GDM1 (cell line): ENCODE measurements around the gene MGAT3.
A peak's percentile ranks its signal among the peaks of the same experiment; 100 is the strongest.

Experiments
- DNase-seq: peaks from one replicate; lab custom pipeline; 2025; lab: John Stamatoyannopoulos, UW

Gene MGAT3

DNA sequence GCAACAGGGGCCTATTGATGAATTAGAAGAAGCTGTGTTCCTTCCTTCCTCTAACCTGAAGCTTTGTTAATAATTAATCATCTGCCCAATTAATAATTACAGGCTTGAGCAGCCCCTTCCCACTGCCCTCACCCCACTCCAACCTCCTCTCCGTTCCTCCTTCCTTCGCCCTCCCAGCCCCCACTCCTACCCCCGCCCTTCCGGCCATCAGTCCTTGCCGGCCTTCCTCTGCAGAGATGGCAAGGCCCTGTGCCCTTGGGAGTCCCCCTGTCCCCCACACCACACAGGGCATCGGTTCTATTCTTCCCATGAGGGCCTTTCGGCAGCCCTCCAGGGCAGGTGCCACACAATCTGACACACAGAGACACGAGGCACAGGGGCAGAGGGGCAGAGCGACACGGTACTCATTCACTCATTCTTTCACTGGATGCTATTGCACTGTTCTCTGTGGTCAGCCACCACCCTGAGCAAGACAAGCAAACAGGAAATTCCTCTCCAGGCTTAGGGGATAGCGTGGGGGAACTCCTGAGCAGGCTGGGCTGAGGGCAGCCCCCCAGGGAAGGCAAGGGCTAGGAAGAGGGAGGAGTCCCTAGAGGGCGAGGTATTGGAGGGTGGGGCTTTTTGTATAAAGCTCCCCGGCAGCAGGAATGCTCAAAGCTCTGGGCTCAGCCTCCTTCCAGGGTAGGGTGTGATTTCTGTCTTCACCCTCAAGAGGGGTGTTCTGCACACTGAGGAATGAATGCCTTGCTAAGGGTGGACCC lies 14.7 kb downstream of the MGAT3 start:
- no peak for DNase-seq

DNA sequence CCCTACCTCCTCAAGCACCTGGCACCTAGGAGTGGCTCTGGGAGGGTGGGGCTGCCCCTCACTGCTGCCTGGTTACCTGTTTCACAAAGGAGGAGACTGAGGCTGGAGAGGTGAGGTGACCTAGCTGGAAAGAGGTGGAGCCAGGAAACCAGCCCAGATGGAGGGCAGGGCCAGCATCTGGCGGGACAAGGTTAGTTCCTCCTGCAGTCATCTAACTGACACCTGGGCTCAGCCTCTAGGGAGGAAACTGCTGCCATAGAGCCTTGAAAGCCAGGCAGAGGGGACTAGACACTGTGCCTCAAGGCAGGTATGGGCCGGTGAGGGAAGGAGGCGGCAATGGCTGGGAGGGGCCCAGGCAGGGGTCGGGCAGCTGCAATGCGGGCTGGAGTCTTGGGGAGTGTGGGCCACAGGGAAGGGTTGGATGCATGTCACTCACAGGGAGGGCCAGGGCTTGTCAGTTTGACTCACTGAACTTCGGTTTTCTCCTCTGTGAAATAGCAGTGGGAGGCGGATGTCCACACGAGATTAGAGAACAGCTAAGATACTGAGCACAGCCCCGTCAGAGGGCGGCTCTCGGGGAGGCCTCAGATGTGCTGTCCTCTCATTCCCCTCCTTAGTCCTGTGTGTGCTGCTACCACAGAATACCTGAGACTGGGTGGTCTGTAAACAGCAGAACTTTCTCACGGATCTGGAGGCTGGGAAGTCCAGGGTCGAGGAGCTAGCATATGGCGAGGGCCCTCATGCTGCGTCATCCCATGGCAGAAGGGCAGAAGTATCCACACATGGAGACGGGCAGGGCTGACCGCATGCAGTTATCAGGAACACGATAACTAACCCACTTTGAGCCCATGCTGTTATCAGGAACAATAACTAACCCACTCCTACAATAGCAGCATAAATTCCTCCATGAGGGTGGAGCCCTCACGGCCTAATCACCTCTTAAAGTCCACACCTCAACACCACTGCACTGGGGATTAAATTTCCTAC lies 16.1 kb downstream of the MGAT3 start:
- DNase-seq: no peak

DNA sequence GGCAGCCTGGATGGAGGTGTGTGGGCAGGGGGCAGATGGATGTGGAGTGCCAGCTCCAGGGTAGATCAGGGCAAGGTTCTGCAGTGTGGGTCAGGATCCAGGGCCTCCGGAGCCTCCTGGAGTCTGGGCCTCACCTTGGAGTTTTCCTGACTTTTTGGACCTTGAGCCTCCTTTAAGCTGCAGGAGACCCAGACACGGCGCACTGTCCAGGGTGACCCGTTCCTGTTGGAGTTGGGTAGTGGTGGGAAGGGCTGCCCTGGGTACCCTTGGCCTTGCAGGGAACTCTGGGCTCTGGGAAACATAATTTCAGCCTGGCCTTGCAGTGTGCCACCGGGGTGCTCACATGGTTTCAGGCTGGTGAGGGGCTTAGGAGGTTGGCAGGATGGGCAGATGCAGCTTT lies 17.0 kb downstream of the MGAT3 start:
- DNase-seq: no peak

DNA sequence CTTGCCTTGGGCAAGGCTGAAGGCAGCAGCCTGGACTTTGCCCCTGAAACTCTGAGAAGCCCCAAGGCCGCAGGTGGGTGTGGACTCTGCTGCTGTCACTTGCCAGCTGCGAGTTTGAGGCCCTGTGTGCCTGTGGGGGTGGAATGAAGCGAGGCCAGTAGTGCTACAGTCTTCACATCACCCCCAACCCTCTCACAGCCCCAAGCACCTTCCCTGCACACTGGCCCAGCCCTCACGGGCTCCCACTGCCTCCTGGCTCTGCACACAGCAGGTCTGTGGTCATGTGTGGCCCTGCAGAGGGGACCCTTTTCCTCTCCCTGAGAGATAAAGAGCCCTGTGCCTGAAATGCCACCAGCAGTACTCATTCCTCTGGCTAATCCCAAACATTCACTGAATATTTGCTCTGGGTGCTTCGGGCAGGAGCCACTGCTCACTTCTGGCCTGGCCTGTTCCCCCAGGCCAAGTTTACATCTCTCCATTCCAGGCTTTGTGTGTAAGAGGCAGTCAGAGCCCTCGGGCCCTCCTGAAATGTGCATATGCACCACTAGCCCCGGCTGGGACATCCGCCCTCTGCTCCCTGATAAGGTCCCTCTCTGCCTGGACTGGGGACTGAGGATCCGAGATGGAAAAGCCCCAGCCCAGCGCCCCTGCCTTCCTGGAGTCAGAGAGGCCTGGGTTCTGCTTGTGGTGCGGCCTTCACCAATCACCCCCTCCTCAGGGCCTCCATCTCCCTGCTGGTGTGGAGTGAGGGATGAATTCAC lies 17.7 kb downstream of the MGAT3 start:
- no peak for DNase-seq

DNA sequence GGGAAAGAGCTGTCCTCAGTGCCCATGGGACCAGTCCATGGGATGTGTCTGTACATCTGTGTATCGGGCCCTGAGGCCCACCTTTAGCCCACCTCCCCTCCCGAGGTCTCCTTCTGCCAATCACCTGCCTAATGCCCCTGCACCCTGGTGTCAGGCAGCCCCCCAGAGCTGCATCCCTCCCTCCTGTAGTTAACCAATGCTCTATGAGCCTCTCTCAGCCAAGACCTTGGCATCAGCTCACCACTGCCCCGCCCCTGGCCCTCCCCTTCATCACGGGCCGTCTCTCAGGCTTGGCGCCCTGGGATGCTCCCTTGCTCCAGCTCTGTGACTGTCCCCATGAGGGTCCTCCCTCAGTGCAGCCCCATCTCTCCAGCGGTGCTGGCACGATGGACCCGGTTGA lies 18.5 kb downstream of the MGAT3 start:
- DNase-seq: no peak

DNA sequence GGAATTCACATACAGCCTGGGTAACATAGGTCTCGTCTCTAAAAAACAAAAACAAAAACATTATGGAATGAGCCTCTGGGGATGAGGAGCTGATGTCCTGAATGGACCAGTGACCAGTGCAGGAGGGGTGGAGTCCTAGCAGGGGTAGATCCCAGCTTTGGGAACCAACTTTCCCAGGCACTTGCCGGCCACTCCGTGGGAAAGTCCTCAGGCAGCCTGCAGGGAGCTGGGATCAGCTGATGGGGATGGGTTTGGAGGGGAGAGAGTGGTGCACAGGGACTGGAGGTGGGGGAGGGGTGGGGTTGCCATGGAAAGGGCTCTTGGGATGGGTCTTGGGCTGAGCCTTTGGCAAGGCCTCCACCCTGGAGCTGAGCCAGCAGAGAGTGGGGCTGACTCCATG lies 19.1 kb downstream of the MGAT3 start:
- DNase-seq: no peak

DNA sequence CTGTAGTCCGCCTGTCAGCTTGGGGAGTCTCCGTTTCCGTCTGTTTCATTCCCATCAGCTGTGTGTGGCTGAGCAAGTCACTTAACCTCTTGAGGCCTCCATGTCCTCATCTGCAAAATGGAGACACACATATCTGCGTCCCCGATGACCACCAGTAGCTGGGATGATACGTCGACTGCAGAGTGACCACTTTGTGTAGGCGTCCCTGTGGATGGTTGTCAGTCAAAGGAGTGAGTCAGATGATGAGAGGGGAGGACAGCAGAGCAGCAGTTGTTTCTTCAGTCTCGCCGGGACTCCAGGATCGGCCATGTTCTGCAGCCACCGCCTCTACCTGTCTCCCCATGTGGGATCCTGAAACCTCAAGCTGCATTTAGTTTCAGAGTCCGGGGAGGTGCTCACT lies 19.9 kb downstream of the MGAT3 start:
- DNase-seq: no peak

DNA sequence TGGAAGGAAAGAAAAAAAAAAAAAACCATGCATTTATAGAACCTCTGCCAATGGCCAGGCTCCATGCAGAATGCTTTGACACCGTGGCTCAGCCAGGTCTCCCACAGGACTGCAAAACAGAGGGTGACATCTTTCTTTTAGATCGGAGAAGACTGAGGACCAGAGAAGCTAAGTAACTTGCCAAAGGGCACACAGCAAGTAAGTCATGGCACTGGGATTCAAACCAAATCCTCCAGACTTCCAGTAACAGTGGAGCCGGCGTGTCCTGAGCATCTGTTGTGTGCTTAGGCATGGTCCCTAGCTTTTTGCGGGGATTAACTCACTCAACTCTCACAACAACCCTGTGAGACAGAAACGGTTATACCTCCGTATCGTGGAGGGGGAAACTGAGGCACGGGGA lies 20.7 kb downstream of the MGAT3 start:
- no peak for DNase-seq

DNA sequence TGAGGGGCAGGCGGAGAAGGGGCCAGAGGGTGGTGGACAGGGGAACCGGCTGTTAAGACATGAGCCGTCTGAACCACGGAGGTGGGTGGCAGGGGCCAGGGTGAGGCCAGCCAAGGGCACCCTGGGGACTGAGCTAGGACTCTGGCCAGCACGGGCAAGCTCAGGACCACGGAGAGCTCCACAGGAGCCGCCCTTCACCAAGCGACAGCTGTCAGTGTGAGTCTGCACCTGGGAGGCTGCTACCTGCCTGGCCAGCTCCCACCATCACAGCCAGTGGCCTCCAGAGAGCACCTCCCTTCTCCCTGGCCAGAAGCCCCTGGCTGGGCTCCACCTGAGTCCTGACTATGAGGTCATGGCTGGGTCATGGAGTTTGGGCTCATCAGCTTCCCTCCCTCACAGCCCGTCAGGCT lies 21.6 kb downstream of the MGAT3 start:
- no peak for DNase-seq

DNA sequence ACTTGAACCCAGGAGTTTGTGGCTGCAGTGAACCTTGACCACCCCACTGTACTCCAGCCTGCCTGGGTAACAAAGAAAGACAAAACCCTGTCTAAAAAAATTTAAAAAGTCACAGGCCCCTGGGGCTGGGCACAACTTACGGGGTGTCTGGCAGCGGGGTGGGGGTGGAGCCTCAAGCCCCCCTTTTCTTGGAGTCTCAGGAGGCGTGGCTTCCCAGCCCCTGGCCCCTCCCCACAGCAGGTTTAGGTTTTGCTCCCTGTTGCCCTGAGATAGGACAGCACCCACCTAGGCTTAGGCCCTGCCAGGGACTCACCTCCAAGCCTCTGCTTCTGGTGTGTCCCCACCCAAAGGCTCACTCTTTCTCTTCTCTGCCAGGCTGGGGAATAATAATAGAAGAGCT lies 22.4 kb downstream of the MGAT3 start:
- no peak for DNase-seq

DNA sequence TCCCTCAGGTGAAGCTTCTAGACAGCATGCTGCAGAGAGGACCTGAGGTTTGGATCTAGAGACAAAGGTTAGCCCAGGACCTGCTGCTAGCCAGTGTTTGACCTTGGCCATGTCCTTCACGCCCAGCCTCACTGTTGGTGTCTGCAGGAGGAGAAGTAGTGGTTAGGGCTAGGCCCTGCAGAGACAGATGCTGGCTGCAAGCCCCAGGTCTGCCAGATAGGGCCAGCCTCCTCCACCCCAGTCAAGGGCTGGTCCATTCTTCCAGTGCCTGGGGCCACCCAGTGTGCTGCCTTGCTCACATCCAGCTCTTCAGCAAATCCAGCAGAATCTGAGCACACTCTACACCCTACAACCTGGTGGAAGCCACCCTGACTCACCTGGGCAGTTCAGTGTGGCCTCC lies 23.7 kb downstream of the MGAT3 start:
- no peak for DNase-seq

DNA sequence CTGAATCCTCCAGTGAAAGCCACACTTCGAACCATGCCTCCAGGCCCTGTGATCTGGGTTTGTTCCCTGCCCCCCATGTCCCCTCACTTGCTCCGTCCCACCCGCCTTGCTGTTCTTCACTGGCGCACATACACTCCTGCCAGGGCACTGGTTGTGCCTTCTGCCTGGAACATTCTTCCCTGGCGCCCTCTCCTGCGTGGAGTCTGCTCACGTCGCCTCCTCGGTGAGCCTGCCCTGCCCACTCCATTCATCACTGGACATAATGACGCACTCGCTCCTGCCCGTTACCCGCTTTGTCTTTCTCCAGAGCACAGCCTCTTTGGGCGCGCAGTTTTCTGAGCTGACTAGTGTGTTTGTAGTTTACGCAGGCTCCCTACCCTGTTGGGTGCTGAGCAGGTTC lies 24.2 kb downstream of the MGAT3 start:
- no peak for DNase-seq

DNA sequence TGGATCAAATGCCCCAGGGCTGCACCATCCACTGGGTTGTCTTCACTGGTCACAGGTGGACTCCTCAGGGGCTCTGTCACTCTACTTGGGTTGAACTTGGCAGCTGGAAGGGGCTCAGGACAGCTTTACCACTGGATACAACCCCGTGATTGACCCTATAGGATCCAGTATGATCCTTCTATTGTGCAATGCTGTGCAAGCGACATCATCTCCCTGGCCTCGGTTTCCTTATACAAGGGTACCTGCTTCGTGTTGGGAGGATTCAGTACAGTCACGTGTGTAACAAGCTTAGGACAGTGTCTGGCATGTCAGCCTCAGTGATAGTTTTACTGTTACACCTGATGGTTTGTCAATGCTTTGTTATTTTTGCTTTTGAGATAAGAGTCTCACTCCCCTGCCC lies 24.8 kb downstream of the MGAT3 start:
- DNase-seq: no peak

DNA sequence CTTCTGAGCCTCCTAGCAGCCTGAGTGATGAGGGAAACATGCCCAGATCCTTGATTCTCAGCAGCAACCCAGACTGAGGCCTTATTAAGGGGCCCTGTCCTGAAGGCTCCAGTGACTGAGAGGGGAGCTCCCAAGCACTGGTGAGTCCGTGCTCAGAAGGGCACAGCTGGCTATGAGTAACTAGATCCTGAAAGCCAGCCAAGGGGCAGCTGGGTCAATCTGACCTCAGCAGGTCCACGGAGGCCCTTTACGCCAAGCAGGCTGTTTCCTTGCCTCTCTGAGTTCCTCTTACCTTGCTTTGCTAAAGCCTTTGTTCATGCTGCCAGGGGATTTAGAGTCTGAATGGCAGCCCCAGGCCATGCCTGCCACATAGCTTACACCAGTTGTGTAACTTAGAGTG lies 26.0 kb downstream of the MGAT3 start:
- DNase-seq: no peak

DNA sequence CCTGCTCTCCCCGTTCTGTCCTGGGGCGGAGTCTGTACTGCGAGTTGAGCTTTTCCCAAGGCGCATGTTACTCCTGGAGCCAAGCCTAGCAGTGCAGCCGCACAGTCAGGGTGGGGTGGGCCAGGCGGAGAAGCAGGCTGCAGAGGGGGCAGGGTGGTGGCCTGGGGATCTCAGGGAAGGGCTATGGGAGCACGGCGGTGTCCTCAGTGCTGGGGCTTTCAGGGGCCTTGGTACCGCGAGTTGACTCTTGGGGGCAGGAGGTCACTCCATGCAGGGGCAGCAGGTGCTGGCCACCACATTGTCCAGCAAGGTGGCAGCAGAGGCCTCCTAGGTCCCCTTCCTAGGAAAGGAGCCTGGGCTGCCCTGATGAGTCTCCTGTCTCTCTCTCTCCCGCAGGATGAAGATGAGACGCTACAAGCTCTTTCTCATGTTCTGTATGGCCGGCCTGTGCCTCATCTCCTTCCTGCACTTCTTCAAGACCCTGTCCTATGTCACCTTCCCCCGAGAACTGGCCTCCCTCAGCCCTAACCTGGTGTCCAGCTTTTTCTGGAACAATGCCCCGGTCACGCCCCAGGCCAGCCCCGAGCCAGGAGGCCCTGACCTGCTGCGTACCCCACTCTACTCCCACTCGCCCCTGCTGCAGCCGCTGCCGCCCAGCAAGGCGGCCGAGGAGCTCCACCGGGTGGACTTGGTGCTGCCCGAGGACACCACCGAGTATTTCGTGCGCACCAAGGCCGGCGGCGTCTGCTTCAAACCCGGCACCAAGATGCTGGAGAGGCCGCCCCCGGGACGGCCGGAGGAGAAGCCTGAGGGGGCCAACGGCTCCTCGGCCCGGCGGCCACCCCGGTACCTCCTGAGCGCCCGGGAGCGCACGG lies 30.4 kb downstream of the MGAT3 start:
- no peak for DNase-seq

DNA sequence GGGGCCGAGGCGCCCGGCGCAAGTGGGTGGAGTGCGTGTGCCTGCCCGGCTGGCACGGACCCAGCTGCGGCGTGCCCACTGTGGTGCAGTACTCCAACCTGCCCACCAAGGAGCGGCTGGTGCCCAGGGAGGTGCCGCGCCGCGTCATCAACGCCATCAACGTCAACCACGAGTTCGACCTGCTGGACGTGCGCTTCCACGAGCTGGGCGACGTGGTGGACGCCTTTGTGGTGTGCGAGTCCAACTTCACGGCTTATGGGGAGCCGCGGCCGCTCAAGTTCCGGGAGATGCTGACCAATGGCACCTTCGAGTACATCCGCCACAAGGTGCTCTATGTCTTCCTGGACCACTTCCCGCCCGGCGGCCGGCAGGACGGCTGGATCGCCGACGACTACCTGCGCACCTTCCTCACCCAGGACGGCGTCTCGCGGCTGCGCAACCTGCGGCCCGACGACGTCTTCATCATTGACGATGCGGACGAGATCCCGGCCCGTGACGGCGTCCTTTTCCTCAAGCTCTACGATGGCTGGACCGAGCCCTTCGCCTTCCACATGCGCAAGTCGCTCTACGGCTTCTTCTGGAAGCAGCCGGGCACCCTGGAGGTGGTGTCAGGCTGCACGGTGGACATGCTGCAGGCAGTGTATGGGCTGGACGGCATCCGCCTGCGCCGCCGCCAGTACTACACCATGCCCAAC lies 31.2 kb downstream of the MGAT3 start:
- no peak for DNase-seq

DNA sequence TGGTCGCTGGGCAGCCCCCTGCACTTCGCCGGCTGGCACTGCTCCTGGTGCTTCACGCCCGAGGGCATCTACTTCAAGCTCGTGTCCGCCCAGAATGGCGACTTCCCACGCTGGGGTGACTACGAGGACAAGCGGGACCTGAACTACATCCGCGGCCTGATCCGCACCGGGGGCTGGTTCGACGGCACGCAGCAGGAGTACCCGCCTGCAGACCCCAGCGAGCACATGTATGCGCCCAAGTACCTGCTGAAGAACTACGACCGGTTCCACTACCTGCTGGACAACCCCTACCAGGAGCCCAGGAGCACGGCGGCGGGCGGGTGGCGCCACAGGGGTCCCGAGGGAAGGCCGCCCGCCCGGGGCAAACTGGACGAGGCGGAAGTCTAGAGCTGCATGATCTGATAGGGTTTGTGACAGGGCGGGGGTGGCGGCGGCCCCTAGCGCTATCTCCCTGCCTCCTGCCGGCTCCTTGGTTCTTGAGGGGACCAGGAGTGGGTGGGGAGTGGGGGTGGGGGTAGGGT lies 31.8 kb downstream of the MGAT3 start:
- DNase-seq: no peak

DNA sequence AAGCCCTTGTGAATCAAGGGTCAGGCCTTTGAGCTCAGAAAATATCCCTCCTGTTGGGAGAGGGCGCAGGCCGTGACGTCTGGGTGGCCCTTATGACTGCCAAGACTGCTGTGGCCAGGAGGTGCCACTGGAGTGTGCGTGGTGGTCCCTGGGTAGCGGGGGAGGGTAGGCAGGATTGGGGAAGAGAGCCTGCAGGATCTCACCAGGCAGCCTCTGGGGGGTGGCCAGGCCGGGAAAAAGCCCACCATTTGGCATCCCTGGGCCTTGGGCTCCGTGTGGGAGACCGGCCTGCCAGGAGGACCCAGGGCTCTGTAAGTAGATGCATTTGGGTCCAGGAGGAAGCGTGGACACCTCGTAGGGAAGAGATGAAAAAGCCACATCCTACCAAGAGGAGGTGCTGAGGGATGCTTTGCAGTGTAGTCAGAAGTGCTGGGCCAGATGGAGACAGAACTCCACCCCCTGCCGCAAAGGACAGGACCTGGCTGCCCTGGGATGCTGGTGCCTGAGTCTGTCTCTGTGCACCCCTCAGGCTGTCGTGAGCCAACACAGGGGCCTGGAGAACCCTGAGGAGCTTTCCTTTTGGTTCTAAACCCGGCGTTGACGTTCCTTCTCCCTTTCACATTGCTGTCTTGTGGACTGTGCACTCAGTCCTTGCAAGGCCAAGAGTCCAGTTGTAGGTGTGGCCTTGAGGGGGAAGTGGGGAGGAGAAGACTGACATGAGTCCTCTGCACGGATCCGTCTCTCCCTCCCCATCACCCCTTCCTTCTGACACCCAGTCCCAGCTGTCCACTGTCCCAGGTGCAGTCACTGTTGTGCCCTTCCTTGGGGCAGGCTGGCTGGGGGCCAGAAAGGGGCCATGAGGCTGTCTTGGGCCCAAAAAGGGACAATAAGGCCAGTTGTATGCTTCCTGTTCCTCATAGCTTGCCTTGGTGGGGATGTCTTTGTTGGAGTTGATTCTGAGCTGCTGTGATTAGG lies 32.6 kb downstream of the MGAT3 start:
- DNase-seq: no peak

DNA sequence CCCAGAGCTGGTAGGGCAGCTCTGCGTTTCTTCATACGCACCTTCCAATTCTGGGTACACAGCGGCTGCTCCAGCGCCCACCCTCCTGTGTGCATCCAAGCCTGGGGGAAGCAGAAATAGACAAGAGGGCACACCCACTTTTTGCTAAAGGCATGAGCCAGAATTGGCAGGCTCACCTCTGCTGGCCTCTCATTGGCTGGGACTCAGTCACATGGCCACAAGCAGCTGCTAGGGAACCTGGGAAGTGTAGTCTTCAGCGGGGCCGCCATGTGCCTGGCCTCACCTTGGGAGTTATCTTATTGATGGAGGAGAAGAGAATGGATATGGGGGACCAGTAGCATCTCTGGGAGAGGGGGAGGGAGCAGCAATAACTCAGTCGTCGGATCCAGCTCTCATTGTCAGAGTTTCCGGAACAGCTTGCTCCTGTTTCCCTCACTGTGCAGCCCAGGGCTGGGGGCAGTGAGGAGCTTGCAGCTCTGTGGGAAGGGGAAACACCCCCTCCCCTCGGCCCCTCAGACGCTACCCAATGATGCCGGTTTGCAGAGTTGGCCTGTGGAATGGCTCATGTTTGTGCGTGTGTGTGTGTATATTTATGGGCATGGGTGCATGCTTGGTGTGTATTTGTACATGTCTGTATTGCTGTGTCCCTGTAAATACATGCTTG lies 33.5 kb downstream of the MGAT3 start:
- peak; percentile 60 for DNase-seq
